HG03097 (cell line): ENCODE results near the gene PCK2.

Experiments
- ATAC-seq: cut with Tn5 transposase; IDR thresholded peaks from one replicate; pipeline ENCODE4 v1.9.1; 2021; ENCODE audit not compliant: unreplicated experiment, low FRiP score

PCK2 gene

DNA sequence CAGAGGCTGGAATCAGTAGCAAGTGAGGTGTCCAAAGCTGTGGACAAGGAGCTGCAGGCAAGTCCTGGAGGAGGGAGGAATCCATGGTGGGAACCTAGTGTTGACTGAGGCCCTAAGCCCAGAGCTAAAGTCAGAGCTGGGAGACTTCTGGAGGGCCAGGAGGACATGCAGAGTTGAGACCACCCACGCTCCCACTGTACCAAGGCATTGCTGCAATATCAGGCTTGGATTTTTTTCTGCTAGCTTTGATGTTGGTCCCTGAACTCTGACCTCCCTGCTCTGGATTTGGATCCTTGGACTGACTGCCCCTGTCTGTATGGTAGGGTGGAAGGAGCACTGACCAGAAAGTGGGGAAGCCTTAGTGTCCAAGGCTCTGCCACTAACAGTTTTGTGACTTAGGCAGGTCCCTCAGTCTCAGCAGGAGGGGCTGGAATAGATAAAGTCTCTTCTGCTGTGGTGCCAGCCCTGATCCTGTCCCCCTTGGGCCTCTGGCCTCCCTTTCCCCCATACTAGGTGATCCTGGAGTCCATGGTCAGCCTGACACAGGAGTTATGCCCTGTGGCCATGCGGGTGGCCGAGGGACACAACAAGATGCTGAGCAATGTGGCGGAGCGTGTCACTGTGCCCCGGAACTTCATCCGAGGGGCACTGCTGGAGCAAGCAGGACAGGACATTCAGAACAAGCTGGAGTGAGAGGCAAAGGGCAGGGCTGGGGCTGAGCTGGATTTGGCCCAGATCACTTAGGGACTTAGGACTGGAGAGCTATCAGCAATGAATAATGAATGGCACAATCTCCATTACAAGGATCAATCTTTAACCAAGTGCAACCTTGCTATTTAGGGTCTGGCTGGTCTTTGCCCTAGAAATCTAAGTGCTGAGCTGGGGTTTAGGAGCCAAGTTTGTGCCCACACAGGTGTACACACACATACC lies 32.9 kb upstream of the PCK2 start:
- no peak for ATAC-seq

DNA sequence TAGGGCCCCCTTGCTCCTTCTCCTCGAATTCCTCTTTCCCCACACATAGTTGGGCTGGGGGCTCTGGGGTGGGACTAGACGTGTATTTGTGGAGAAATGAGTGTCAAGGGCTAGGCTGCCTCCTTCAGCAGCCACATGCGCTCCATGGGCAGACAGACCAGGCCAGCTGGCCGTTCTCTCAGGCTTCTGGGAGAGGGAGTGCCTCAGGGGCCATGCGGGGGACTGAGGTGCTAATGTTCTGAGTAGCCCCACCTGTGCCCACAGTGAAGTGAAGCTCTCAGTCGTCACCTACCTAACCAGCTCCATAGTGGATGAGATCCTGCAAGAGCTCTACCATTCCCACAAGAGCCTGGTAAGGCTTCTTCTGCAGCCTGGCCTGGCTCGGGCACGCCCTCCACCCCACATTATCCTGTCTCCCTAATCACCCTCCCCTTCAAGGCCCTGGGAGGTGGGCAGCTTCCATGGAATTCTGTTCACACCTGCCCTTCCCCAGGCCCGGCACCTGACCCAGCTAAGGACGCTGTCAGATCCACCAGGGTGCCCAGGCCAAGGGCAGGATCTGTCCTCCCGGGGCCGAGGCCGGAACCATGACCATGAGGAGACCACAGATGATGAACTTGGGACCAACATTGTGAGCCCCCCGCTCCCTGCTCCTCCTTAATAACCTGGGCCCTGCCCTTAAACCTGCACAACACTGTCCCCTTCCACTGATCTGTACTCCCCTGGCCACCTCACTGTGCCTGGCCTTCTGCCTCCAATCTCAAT lies 31.7 kb upstream of the PCK2 start:
- ATAC-seq, result no peak

DNA sequence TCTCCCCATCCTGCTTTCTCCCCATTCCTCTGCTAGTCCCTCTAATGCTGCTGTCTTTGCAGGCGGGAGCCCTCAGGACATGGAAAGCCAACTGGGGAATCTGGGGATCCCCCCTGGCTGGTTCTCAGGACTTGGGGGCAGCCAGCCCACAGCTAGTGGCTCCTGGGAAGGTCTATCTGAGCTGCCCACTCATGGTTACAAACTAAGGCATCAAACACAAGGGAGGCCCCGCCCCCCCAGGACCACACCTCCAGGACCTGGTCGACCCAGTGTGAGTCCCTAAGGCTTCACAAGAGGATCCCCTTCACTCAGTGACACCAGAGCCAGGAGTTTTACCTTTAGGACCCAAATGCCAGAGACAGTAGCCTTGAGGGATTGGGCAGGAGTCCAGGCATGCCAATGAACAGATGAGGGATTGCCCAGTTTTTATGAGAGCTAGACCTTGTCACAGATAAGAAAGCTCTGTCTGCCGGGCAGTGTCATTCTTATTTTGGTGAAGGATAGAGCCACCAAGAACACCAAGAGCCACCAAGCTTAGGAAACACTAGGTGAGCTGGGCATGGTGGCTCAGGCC lies 30.8 kb upstream of the PCK2 start:
- ATAC-seq, result no peak

DNA sequence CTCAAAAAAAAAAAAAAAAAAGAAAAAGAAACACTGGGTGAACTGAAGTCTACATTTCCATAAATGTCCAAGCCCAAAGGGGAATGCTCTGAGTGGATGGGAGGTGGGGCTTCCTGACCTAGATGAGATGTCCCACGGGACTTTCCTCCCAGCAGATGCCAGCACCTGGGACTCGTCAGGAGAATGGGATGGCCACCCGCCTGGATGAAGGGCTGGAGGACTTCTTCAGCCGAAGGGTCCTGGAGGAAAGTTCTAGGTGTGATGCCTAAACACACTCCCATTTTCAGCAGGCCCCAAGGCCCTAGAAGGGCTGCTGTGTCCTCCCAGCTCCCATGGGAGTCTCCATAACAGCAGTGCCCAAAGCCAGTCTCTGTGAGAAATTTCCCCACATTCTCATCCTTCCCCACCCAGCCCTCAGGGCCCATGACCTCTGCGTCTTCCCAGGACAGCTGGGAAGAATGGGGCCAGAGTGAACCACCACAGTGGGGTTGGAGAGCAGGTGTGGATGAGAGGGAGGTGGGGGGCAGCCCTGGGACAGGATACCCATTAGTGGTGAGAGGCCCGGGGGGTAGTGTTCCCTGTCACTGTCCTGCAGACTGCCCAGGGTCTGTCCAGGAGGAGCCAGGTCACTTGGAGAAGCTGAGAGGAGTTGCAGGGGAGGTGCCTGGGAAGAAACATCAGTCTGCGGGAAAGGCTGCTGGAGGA lies 29.9 kb upstream of the PCK2 start:
- ATAC-seq, result no peak

DNA sequence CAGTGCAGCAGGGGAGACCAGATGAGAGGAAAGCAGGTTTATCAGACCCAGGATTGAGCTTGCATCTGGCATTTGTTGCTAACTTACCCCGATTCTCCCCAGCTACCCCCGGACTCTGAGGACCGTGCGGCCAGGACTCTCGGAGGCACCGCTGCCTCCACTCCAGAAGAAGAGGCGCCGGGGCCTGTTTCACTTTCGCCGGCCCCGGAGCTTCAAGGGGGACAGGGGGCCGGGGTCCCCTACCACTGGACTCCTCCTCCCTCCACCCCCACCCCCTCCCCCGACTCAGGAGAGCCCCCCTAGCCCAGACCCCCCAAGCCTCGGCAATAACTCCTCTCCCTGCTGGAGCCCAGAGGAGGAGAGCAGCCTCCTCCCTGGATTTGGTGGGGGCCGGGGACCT lies 29.3 kb upstream of the PCK2 start:
- no peak for ATAC-seq

DNA sequence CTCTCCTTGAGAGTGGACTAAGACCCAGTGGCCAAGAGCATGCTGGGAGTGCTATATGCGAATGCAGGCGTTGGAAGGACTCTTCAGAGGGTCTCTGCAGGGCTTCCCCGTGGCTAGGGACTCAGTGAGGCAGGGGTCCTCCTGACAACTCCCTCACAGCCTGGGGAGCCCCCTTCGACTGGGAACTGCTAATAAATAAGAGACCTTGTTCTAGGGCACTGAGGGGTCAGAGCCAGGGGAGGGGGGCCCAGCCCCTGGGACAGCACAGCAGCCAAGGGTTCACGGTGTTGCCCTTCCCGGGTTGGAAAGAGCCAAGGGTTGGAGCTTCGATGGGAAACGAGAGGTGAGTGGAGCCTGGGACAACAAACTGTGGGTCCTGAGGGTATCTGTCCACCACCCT lies 28.7 kb upstream of the PCK2 start:
- ATAC-seq, result no peak

DNA sequence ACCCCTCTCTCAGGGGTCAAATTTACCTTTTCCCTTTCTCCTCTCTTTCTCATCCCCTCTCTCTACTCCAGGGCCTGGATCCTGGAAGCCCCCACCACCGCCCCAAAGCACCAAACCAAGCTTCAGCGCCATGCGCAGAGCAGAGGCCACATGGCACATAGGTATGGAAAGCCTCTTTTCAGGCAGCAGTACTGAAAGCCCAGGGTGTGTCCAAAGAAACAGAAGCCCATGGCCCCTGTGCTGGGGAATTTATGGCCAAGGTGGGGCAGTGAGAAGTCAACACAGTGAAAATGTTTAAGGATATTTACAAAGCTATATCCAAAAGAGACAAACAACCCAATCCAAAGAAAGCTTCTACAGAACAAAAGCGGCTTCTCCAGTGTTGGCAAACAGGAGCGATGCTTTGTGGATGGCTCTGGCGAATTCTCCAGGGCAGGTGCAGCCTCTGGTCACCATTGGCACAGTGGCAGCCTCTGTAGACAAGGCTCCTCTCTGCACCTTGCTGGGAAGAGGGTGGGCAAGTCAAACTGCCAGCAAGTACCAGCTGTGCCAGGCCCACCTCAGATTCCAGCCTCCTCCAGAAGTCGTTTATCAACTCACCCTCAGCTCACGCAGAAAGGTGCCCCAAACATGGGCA lies 27.5 kb upstream of the PCK2 start:
- ATAC-seq, result no peak

DNA sequence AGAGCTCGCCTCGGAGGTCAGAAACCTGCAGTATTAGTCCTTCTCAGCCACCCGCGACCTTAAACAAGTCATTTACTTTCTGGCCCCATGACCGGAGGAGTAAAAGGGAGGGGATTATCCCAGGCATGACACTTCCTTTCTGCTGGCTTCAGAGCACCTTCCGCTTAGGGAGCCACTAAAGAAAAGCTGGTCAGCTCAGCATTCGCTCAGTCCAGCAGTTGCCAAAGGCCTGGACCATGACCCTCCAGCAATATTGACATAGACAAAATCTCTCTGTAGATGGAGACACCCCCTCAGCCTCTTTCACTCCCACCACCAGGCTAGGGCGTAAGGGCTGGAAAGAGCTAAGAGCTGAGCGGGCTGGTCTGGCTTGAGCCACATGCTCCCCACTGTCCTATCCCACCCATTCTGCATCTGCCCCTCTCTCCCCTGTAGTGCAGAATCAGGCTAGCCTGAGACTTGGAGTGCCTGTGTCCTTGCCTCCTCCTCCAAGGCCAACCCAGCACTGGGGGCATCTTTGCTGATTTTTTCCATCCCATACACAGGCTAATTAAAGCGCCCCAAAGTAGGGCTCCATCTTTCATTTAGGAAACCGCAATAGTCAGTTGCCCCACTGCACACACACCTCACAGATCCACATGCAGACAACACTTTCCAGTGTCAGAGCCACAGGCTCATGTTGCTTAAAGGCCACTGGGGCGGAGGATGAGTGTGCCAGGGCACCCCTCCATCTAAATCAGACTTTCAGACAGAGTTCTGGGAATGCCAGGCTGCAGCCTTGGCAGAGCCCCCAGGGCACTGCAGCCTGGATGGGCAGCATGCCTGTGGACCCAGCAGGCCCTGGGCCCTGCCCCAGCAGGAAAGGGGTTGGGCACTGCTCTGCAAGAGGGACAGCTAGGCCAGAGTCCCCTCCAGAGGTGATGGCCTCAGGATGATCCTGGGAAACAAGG lies 26.7 kb upstream of the PCK2 start:
- no peak for ATAC-seq

DNA sequence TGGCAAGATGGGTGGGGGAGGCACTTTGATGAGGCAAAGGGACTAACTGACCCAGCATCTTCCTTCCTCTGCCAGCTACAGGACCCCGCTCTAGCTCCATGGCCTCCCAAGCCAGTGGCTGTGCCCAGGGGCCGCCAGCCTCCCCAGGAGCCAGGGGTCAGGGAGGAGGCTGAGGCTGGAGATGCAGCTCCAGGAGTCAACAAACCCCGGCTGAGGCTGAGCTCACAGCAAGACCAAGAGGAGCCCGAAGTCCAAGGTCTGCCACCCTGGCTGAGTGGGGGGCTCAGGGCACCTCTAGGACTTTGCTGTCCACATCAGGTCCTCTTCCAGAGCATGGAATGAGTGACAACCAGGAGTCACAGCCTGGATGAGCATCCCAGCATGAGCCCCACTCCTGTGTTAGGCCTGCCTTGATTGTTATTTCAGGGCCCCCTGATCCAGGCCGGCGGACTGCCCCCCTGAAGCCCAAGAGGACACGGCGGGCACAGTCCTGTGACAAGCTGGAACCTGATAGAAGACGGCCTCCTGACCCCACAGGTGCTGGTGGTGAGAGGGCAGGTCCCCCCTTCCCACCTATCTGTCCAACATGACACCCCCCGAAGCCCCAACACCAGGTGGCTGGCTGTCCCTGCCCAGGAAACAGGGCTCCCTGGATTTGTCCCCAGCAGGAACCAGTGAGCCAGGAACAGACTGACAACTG lies 25.2 kb upstream of the PCK2 start:
- ATAC-seq, result no peak

DNA sequence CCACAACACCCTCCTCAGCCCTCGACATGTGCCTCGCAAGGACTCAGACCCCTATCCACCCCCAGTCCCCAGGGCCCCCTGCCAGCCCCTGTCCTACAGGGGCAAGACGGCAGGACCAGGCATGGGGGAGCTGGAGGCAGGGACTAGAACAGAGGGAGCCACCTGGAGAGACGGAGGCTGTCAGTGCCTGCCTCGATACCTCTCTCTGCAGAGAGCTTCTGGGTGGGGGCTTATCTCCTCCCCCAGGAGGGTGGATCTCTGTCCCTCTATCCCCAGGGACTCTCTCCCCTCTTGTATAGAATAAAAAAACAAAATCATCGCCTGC lies 24.7 kb upstream of the PCK2 start:
- no peak for ATAC-seq

DNA sequence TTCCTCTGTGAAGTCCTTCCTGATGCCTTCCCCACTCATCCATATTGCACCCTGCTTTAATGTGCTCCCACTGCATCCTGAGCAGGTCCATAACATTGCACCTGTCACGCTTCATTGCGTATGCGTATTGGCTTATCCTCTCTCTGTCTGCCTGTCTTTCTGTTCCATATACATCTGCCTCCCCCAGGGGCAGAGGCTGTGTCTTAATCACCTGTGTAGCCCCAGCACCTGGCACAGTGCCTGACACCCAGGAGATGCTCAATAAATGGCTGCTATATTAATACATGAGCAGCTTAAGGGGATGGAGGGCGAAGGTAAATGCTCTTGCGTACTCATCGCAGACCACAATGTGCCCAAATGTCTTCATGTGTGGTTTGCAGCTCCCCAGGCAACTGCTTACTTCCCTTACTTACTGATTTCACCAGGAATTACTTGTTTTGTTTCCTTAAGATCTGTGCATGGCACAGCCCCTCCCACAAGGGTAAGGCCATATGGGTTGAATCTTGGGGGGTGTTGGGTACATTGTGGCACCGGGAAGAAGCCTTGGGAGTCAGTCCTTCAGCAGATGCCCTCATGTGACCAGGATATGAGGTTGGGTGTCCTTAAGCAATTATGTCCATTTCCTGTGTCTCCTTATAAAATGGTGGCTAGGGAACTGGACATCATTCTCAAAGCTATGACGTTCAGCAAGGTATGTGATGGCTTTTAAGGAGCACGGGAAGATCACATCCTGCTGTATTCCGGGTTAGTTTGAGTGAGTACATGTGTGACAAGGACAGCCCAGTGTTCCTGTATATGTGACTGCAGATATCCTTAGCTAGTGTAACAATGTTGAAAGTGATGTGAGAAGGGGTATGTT lies 23.6 kb upstream of the PCK2 start:
- no peak for ATAC-seq

DNA sequence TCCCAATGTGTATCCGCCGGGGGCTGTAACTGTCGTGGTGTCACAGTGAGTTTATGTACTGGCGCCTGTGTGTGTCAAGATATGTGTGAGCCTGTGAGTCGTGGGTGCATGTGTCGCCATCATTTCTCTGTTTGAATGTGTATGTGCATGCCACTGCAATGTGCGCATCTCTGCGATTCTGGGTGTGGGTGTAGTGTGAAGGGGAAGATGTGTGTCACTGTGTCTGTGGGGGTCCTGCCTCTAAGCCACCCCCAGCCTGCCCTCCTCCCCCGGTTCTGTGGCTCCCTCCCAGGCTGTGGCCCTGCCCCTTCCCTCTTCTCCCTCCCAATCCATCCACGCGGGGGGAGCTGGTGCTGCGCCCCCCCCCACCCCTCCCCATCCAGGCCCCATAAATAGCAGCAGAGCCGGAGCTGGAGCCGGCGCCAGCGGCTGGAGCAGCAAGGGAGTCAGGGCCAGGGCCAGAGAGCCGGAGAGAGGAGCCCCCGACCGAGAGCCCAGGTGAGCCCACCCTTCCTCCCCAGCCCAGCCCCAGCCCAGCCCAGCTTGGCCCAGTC lies 22.9 kb upstream of the PCK2 start, which contains the start of gene CPNE6:
CPNE6 (plus strand) TSS at position 419 of the 554 bp plus-strand sequence. CDS start 1,375 bp downstream, outside the sequence.
- no peak for ATAC-seq

DNA sequence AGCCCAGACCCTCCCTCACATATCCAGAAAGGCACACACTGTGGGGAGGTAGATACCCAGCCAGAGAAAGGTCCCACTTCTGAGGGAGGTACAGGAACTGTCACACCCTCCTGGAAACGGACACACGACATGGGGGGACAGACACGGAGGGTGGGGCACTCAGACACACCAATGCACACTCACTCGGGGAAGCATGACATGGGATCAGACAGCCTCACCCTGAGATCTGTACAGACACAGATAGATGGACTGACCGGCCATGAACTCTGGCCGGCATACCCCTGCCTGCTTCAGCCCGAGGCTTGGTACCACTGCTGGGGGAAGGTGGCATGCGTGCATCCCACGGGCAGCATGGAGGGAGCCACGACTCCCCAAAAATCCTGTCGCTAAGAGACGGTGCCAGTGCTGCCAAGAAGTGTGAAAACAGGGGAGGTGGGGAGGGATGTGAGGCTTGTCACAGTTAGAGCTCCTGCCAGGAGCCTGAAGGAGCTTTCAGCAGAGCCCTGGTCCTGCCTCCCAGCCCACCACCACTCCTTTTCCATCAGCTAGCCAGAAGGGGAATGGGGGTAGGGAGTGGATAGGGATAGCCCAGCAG lies 22.2 kb upstream of the PCK2 start:
- no peak for ATAC-seq

DNA sequence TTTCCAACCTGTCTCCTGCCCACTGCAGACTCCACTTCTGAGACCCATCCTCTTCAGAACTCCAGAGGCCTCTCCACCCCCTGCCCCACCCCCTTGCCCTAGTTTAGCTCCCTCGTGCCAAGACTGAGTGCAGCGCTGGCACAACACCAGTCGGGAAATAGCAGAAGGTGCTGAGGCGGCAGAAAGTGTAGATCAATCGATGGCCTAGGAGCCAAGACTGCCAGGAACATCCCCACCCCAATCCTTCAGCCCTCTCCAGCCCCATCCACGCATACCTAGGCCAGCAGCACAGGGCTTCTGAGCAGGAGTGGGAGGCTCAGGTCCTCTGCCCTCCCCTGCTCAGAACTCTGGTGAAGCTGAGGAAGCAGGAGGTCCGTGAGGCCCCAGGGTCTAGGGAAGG lies 21.7 kb upstream of the PCK2 start:
- no peak for ATAC-seq

DNA sequence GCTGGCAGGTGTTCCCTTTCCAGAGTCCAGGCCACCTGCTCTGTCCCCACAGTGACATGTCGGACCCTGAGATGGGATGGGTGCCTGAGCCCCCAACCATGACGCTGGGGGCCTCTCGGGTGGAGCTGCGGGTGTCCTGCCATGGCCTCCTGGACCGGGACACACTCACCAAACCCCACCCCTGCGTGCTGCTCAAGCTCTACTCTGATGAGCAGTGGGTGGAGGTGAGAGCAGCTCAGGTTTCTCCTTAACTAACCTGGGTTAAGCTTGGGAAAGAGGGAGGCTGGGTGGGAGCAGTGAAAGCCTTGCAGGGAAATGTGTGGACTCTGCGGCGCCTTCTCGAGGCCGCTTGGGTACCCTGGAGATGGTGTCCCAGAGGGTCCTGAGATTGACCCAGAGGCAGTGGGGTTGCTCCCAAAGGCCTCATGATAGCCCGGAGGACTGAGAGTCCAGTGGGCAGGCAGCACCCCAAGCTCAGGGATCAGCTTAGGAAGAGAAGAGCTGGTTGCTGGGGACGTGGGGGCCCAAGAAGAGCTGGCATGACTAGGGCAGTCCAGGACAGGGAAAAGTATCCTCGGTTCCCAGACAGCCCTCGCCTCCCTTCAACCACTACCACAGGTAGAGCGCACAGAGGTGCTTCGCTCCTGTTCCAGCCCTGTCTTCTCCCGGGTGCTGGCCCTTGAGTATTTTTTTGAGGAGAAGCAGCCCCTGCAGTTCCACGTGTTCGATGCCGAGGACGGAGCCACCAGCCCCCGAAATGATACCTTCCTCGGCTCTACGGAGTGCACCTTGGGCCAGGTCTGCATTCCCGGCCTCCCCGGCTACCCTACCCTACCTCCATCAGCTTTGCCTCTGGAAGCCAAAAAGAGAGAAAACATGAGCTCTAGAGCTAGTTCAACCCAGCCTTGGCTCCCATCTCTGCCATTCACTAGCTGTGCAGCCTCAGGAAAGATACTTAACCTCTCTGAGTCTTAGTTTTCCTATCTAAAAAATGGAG lies 20.9 kb upstream of the PCK2 start:
- ATAC-seq, result no peak
